Loucy (cell line): Measurements from ENCODE around the gene IFTAP.

ENCODE experiments used
- EZH2phosphoT487 ChIP-seq: fragments of 200-600 bp; IDR thresholded peaks from 2 replicates; pipeline ENCODE4 v1.6.1; 2018; ENCODE audit warnings: antibody characterized with exemption, mild to moderate bottlenecking, moderate library complexity, borderline replicate concordance
- TF ChIP-seq, protein P1 (sequence below): fragments of 200-600 bp; sonication (generic); conservative IDR thresholded peaks from 2 replicates; pipeline ENCODE4 v1.5.1; 2014; ENCODE audit warnings: mild to moderate bottlenecking, antibody characterized with exemption, low read length

DNA sequence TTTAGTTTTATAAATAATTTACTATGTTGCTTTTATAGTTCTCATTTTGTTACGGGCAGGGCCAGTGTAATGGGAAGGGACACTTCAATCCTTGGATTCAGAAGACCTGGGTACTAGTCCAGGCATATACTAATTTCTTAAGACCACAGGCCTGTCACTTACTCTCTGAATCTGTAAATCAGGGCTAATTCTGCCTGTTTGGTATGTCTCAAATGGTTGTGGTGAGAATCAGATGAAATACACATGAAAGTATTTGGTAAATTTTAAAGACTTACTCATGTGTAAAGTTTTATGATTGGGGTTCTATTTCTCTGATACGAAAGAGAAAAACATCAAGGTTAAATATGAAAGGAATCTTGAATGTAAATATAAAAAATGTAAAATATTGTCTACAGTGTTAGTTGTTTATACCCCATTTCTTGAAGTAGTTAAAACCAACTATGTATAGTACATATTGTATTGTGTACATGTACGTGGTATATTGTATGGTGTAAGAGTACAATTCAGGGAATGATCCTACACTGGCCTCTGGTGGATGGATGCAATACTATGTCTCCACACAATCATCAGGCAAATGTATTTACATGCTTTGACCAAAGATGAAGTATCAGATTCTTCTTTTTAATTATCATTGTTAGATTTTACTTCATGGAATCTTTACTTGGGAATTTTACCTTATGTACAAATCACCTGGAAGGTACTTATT, 28.3 kb downstream of the IFTAP start:
- TF ChIP-seq, protein P1, sequence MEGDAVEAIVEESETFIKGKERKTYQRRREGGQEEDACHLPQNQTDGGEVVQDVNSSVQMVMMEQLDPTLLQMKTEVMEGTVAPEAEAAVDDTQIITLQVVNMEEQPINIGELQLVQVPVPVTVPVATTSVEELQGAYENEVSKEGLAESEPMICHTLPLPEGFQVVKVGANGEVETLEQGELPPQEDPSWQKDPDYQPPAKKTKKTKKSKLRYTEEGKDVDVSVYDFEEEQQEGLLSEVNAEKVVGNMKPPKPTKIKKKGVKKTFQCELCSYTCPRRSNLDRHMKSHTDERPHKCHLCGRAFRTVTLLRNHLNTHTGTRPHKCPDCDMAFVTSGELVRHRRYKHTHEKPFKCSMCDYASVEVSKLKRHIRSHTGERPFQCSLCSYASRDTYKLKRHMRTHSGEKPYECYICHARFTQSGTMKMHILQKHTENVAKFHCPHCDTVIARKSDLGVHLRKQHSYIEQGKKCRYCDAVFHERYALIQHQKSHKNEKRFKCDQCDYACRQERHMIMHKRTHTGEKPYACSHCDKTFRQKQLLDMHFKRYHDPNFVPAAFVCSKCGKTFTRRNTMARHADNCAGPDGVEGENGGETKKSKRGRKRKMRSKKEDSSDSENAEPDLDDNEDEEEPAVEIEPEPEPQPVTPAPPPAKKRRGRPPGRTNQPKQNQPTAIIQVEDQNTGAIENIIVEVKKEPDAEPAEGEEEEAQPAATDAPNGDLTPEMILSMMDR, result peak; percentile 97
- TF ChIP-seq EZH2phosphoT487, result no peak
